ENCODE data around the gene PLCB2. TPM values are rescaled to one million over a fixed set of nuclear protein-coding genes. Genes with fewer than 3 reads are reported as not detected.

Gene PLCB2
- total and polyA plus RNA-seq, 9 of the 15 experiments (the other 6 are each of a cell fraction or from before 2014, with no cell fraction given) = 0.37 to 12.3 (median 8.0) TPM

- no peak overlapping the region for H2AFZ ChIP-seq (ENCODE audit: low read depth, low read length)
- in situ Hi-C loops (cut with MboI) = loop anchor here (5.0 kb wide), 1 partner anchor 37 kb away; no protein-coding TSS in a partner anchor
- H3K9ac ChIP-seq (ENCODE audit: insufficient read depth in 1 of 2, low read depth in 2 of 2, low read length in 2 of 2) = peak overlapping the region in 1 of 2 experiments; percentile 24; a peak in 1 of 4 replicates
- 0 out of 2 replicates have a peak, but pooled peaks cover 3% of the 10 kb centered on the region for H4K20me1 ChIP-seq (replicated peaks; ENCODE audit: control insufficient read depth, insufficient read depth, low read length)
- H3K4me2 ChIP-seq (ENCODE audit: insufficient read depth, low read length) = no peak overlapping the region
- DNase-seq (ENCODE audit: extremely low read depth in 1 of 4, low spot score in 3 of 4) (no peak), FAIRE-seq (no peak), ATAC-seq (no peak)
- H3K4me1 ChIP-seq (replicated peaks in 1 of 2; ENCODE audit: control insufficient read depth in 2 of 2, insufficient read depth in 2 of 2, low read length in 2 of 2) = peaks cover 13 to 44% of the 10 kb centered on the region in 2 experiments
- H3K9me1 ChIP-seq (ENCODE audit: control insufficient read depth, insufficient read depth, low read length) = no peaks in the 10 kb centered on the region
- intact Hi-C loops (cut with micrococcal nuclease) = no loop called here
- BruUV-seq (replicated peaks) = no TSS peak
- ChIA-PET POLR2A (interaction anchor here (1.0 to 2.1 kb wide), 2 partner anchors 10 to 58 kb away, joined by 3 to 11 read pairs; no protein-coding TSS in a partner anchor), CTCF (ENCODE audit: low intra/inter-chr PET ratio) (interaction anchor here (0.6 to 7.1 kb wide), 11 partner anchors 11 to 589 kb away, joined by 3 to 218 read pairs (median 10); no protein-coding TSS in a partner anchor)
- H3K4me3 ChIP-seq = no peak overlapping the region
- H3K9me3 ChIP-seq (replicated peaks; ENCODE audit: control insufficient read depth, insufficient read depth, low read depth, low read length) = no peaks in the 10 kb centered on the region
- H3K36me3 ChIP-seq (ENCODE audit: control insufficient read depth, insufficient read depth, low read length) = no peaks in the 10 kb centered on the region
- H3K79me2 ChIP-seq (ENCODE audit: control insufficient read depth, insufficient read depth, low read length) = no peaks in the 10 kb centered on the region
- H3K27me3 ChIP-seq (ENCODE audit: control insufficient read depth in 2 of 2, insufficient read depth in 2 of 2, low read length in 2 of 2) = peaks cover 0 to 16% of the 10 kb centered on the region in 2 experiments; a peak in 2 of 5 replicates
- H3K27ac ChIP-seq (ENCODE audit: extremely low read depth, low read depth, low read length) = no peak overlapping the region
- WGBS (ENCODE audit: insufficient coverage, low coverage, missing lambda C conversion rate) = 32% methylated on average over 5 of the region's 5 CpGs
- TF ChIP-seq SAFB2 (IDR thresholded peaks at IDR 0.05; ENCODE audit: borderline replicate concordance, low read depth, low read length, severe bottlenecking) (no peak), CBX3 (IDR thresholded peaks at IDR 0.05; ENCODE audit: borderline replicate concordance in 1 of 2, low read length in 2 of 2) (peak in 1 of 2 experiments; percentile 55; a peak in 1 of 3 replicates), JUN (IDR thresholded peaks at IDR 0.05; ENCODE audit: borderline replicate concordance, low read depth, low read length) (no peak), JUN (CRISPR knock-in tag; IDR thresholded peaks at IDR 0.05; ENCODE audit: borderline replicate concordance) (no peak), ZNF644 (tag; IDR thresholded peaks at IDR 0.05; ENCODE audit: low read depth) (no peak), NEUROD1 (IDR thresholded peaks at IDR 0.05; ENCODE audit: borderline replicate concordance, low read depth, low read length, partially characterized antibody) (no peak), CBX1 (IDR thresholded peaks at IDR 0.05; ENCODE audit: low read depth) (0 out of 2 replicates have a peak, but pooled peaks have one; percentile 66), MTA2 (IDR thresholded peaks at IDR 0.05; ENCODE audit: low read depth) (no peak), ILK (tag; IDR thresholded peaks at IDR 0.05; ENCODE audit: borderline replicate concordance, low read depth) (no peak), BCOR (IDR thresholded peaks at IDR 0.05) (peak; percentile 96), ZNF165 (CRISPR knock-in tag; IDR thresholded peaks at IDR 0.05; ENCODE audit: borderline replicate concordance) (no peak), HDAC2 (IDR thresholded peaks at IDR 0.05) (peak; percentile 81; the same call in 1 of the 2 replicates), RCOR1 (IDR thresholded peaks at IDR 0.05; ENCODE audit: borderline replicate concordance in 1 of 2, low read depth in 2 of 2, low read length in 2 of 2) (peak in 1 of 2 experiments; percentile 67; a peak in 1 of 4 replicates), CBX2 (IDR thresholded peaks at IDR 0.05; ENCODE audit: insufficient read depth, low read length, poor library complexity, severe bottlenecking) (no peak), CCNT2 (IDR thresholded peaks at IDR 0.05; ENCODE audit: borderline replicate concordance, extremely low read depth, insufficient read length, low read depth, low read length) (no peak), TAF9B (IDR thresholded peaks at IDR 0.05; ENCODE audit: partially characterized antibody) (no peak), ETV1 (tag; conservative IDR thresholded peaks at IDR 0.05; ENCODE audit: low read depth) (0 out of 2 replicates have a peak, but pooled peaks have one; percentile 20), STAT6 (CRISPR knock-in tag; IDR thresholded peaks at IDR 0.05) (no peak), ZNF512 (tag; IDR thresholded peaks at IDR 0.05) (0 out of 2 replicates have a peak, but pooled peaks have one; percentile 1)
These were observed 32.2 kb downstream of the PLCB2 start for GRCh38 chr15:40275523-40275922.
